Frontal cortex (tissue), 4 donors: Measurements from ENCODE around the gene CCDC97. TPM values are rescaled to one million over a fixed set of nuclear protein-coding genes. Genes with fewer than 3 reads are reported as not detected.
A peak's percentile ranks its signal among the peaks of the same experiment; 100 is the strongest.

ENCODE experiments used
- DNase-seq, 2 donors: peaks; one replicate each; pipeline ENCODE4 v3.0.0; 2012; ENCODE audit warnings: low spot score in 2 of 2
- FAIRE-seq: peaks from 2 replicates; lab custom pipeline; 2012; peaks lifted over from hg19 to GRCh38; lab: Jason Lieb, UNC
- total RNA-seq: library from RNA; depleted of rRNA; stranded (reverse); fragments of >200 nt; gene quantifications from one replicate; pipeline ENCODE4 v1.2.3, GENCODE V29; 2014
- donor health status: control.
- donor health status: control.
- donor health status: control.

The CCDC97 gene
- total RNA-seq, 1 donor from 2014 or later: 4.1 TPM

DNA sequence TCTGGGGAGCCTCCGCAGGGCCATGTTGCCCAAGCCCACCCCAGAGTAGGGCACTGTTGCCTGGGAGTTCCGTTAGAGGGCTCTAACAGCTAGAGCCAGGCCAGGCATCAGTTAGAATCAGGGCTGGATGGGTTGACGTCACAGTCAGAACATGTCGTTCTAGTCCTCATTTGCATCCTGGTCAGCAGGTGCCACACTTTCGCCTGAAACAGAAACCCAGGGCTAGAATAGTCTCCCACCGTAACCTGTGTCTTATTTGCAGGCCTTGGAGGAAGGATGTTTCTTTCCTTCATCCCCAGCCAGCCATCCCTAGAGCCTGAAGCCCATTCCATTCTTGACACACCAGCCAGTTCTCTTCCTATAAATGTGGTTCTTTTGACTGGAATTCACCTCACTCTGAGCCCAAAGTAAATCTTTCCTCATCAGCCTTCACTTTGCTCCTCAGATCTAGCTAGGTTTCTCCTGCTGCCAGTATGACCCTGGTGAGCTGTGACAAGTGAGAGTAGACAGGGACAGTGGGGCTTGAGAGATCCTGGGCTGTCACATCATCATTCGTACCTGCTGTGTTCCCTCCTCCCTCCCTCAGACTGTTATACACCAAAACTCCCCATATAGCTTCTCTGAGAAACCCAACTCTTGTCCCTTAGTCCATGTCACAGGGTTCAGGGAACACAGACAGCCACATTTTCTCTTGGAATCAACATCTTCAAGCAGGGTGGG, 12.2 kb upstream of the CCDC97 start:
- DNase-seq (no peak), FAIRE-seq (no peak)

DNA sequence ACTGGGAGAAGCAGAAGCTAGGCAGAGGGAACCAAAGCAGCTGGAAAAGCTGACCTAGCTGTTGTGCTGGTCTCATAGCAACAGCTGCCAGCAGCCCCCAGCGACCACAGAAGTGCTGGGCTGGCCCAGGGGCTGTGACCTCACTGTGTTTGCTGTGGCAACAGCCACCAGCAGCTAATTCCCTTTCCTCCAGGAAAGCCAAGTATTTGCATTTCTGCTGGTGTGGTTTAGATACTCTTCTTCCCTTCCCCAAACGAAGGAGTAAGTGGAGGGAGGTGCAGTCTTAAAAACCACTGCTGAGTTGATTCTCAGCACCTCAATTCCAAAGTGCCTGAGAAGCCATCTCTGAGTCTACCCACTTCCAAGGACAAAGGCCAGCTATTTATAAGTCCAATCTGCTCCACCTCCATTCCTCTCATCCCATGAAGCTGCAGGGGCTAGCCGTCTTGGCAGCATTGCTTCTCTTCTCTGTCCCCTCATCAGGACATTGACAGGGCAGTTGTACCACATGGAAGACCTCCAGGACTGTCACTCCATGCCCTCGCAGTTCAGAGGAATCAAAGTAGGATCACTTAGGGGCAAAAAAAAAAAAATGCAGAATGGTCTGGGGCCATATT, 11.5 kb upstream of the CCDC97 start:
- FAIRE-seq: no peak
- peak in 1 of 2 donors; percentile 46 for DNase-seq

- no peak for FAIRE-seq
- DNase-seq: no peak
These were observed 10.8 kb upstream of the CCDC97 start for GRCh38 chr19:41299046-41299754.

DNA sequence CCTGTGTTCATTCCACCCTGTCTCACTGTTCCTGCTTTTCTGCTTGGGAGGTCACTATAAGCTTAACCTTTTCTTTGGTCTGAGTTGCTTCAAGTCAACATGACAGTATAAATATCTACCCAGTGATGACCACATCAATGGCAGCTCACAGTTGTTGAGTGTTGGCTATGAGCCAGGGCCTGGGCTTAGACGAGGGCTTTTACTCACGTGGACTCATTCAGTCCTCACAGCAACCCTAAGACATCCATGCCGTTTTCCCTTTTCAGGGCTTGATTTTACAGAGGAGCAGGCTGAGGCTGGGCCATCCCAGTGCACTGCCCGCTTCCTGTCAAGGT, 10.2 kb upstream of the CCDC97 start:
- peak in 1 of 2 donors; percentile 66 for DNase-seq
- no peak for FAIRE-seq

DNA sequence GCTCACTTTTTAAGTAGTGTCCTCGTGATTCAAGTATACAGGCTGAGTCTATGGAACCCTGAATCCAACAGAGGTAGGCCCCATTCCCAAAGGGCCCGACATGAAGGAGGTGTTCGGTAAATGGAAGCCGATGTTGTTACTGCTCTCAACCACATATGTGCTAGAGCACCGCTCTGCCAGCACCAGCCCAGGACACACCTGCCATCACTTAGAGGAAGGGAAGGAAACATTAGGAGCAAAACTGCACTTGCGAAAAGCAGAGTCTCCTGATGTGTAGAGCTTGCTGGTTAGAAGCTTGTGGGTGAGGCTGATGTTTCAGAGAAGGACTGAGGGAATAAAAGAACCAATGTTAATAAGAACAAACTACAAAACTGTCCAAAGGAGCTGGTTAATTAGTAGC, 9.4 kb upstream of the CCDC97 start:
- DNase-seq (no peak), FAIRE-seq (no peak)

- no peak for FAIRE-seq
These were observed 7.2 kb upstream of the CCDC97 start for GRCh38 chr19:41302624-41303351.

GRCh38 chr19:41303954-41304353, 6.0 kb upstream of the CCDC97 start:
- DNase-seq (no peak), FAIRE-seq (no peak)

More at GRCh38 chr19:41302624-41303351, 7.2 kb upstream of the CCDC97 start:
- no peak for DNase-seq

DNA sequence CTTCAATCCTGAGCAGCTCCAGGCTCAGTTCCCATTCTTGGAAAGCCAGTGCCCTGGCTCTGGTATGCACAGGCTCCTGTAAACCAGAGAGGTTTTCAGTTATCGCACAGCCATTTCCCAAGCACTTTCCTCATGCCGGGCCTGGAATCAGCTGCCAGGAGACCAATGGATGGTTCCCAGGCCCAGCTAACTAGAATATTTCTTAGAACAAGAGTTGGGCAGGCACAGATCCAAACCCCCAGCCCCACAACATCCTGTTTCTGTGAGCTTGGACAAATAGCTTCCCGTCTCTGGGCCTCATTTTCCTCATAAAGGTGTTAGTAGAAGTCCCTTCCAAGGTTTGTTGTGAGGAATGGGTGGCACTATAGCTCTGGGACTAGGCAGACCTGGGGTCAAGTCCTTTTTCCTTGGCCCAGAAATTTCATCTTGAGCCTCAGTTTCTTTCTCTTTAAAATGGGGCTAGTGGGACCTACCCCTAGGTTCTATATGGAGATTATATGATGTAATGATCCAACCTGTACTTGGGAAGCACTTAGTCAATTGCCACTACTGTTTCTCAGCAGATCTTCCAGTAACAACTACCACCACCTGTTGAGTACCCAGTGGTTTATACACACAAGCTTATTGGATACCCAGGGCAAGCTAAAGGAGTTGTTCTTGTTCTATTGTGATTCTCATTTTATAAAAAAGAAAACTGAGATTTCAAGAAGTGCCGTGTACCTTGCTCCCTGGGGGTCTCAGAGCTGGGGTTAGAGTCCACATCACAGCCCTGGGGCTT, 5.1 kb upstream of the CCDC97 start:
- no peak for FAIRE-seq
- DNase-seq: no peak

DNA sequence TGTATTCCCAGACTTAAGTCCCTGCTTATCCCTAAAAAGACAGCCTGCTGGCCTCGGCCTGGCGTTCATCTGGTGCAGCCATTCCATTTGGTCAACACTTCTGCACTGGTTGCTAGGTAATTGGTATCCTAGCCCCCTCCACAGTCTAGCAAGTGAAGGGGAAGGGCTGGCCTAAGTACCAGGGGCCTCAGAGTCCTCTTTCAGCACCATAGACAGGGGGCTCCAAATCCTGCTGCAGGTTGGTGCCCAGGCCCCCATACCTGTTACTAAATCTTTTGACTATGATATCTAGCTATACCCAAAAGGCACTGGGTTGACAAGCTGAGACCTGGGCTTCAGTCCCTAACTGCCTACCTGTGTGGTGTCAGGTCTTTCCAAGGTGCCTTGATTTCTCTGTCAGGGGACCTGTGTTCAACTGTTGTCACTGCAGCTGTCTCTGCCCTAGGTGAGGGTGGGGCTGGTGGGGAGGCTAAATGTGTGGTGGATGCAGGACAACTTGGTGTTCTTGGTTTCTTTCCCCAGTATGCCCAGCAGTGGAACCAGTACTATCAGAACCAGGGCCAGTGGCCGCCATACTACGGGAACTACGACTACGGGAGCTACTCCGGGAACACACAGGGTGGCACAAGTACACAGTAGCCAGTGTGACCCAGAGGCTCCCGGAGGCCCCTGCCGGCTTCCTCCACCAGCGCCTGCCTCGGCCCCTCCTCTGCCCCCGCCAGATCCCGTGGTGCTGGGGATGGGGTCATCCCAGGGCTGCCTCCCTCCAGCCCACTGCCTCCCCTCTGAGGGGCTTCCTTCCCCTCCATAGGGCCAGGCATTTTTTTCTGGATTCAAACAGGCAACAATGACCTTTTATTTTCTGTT, 3.8 kb upstream of the CCDC97 start:
- DNase-seq (no peak), FAIRE-seq (no peak)

DNA sequence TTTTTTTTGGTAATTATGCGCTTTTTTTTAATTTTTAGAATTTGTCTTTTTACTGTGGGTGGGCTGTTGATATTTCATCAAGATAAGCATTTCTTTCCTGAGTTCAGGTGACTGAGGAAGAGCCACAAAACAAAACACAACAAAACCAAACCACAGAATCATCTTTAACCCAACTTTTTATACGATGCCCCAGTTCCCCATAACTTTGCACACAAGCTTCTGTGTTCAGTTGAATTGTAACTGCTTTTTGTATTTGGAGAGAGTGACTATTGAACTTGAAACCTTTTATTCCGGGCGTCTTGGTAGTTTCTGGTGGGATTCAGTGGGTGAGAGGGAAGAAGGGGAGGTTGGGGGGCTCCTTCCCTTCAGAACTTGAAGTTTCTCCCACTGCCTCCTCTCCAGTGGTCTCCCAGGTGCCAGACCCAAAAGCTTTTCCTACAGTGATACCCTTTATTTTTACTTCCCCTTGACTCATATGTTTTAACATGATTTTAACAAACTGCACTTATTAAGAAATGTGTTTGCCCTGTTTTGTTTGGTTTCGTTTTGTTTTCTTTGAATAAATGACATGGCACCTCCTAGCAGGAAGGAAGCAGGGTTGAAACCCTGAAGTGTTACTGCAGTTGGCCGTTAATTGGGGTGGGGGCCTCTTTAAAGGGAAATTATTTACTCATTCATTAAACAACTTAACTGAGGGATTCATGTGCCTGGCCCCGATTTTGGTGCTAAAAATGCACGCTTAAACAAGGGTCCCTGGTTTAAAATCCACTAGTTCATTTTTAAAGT, 2.7 kb upstream of the CCDC97 start:
- DNase-seq: no peak
- FAIRE-seq: no peak

DNA sequence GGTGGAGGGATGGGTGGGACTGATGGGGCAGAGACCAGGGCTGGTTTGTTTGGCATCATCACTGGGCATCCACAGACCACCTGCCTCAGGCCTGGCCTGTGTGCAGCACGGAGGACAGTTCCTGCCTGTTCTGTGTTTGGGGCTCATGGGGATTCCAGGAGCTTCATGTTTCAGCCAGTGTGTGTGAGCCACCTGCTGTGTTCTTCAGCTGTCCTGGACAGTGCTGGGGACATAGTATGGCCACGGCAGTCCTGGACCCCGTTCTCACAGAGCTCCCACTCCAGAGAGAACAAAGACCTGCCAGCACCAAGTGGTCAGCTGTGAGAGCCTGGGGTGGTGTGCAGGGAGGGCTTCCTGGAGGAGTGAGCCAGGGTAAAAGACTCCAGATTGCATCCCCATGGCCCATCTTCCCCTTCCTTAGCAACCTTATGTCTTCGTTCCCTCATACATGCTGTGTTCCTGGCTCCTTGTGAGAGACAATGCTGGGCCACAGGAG, 2.0 kb upstream of the CCDC97 start:
- FAIRE-seq (no peak), DNase-seq (no peak)

- FAIRE-seq (no peak), DNase-seq (peak; percentile 78 to 80)
These were observed 1.4 kb upstream of the CCDC97 start for GRCh38 chr19:41308450-41309179.

DNA sequence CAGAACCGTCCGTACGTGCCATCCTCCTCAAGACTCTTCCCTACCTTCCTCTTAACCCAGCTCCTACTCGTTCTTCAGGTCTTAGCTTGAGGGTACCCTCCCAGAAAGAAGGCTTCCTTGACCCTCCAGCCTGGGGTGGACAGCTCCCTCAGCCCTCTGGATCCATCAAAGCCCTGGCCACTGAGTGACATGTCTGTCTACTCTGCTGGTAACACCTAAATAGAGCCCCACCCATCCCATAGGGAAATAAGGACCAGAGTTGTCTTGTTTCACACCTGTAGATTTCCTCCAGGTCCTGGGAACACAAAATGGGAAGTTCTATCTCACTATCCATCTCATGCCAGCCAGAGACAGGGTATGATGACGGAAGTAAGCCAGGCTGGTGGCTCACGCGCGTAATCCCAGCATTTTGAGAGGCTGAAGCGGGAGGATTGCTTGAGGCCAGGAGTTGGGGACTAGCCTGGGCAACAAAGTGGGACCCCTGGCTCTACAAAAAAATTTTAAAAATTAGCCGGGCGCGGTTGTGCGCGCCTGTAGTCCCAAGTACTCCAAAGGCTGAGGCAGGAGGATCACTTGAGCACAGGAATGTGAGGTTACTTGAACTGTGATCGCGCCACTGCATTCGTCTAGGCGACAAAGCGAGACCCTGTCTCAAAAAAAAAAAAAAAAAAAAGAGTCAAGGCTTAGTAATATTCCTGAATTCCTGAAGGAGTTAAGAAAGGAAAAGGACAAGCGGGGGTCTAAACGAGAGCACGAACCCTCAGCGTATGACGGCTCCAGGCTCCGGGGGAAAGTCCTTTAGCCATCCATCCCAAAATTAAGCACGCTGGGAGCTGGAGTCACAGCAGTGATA, 566 bp upstream of the CCDC97 start:
- FAIRE-seq (no peak), DNase-seq (no peak)

GRCh38 chr19:41311072-41311471, 1.1 kb downstream of the CCDC97 start:
- FAIRE-seq (no peak), DNase-seq (no peak)

DNA sequence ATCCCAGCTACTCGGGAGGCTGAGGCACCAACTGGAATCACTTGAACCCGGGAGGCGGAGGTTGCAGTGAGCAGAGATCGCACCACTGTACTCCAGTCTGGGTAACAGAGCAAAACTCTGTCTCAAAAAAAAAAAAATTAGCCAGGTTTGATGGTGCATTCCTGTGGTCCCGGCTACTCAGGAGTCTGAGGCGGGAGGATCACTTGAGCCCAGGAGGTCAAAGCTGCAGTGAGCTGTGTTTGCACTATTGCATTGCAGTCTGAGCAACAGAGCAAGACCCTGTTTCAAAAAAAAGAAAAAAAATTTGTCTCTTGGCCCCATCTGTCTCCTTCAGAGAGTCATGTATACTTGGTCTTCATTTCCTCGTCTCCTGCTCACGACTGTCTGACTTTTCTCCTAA, 1.6 kb downstream of the CCDC97 start:
- DNase-seq (no peak), FAIRE-seq (no peak)

GRCh38 chr19:41316306-41316920, 6.4 kb downstream of the CCDC97 start:
- no peak for FAIRE-seq
- no peak for DNase-seq
